GM23248 (cell line): ENCODE results near the gene ARF6.

ENCODE experiments used
- EZH2 ChIP-seq: fragments of 200-600 bp; sonication (generic); IDR thresholded peaks from 2 replicates; pipeline ENCODE4 v1.6.1; 2018; ENCODE audit warnings: antibody characterized with exemption, mild to moderate bottlenecking; ENCODE audit not compliant: insufficient read depth, poor library complexity, severe bottlenecking
- EZH2phosphoT487 ChIP-seq: fragments of 200-600 bp; sonication (generic); IDR thresholded peaks from 2 replicates; pipeline ENCODE4 v1.6.1; 2018; ENCODE audit warnings: antibody characterized with exemption, moderate library complexity, mild to moderate bottlenecking, low read depth; ENCODE audit not compliant: insufficient read depth

DNA sequence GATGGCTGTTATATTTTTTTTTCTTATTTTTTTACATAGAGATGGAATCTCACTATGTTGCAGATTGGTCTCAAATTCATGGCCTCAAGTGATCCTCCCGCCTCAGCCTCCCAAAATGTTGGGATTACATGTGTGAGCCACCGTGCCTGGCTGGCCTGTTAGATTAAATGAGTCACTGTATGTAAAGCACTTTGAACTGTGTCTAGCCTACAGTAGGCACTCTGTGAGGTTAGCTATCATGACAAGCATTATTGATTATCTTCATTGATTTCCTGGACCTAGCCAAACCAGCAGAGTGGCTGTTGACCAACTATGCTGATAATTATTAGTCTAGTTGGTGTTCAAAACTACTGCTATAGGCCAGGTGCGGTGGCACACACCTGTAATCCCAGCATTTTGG, 42.6 kb downstream of the ARF6 start:
- TF ChIP-seq EZH2 (no peak), EZH2phosphoT487 (no peak)
